ENCODE results near the gene HSFX1. TPM values are rescaled to one million over a fixed set of nuclear protein-coding genes. Genes with fewer than 3 reads are reported as not detected.
"Not testable (repeated sequence)": the region's sequence is repeated elsewhere in the genome, so short reads cannot be mapped to it uniquely, and the experiment has no call there.

The HSFX1 gene, protein sequence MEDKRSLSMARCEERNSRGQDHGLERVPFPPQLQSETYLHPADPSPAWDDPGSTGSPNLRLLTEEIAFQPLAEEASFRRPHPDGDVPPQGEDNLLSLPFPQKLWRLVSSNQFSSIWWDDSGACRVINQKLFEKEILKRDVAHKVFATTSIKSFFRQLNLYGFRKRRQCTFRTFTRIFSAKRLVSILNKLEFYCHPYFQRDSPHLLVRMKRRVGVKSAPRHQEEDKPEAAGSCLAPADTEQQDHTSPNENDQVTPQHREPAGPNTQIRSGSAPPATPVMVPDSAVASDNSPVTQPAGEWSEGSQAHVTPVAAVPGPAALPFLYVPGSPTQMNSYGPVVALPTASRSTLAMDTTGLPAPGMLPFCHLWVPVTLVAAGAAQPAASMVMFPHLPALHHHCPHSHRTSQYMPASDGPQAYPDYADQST
- total RNA-seq (2021): 0.50 and 0.55 TPM in 2 replicates
- long read RNA-seq: 0 reads

DNA sequence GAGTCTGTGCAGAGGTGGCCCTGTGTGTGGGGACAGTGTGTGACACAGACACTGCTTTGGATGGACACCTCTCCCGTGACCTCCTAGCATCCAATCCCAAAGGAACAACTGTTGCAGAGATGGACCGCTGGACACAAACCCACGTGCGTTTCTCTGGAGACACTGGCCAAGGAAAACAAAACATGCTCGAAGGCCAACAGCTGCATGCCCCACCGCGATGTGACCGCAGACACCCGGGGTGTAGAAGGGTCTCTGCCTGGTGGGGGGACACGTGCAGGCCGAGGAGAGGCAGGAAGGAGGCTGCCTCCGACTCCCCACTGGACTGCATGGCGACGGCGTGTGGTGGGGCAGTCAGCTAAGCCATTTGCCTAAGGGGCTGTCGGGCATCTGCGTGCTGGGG is at the start of gene HSFX1:
HSFX1 (plus strand) TSS at position 301 of the 400 bp plus-strand sequence. CDS start 614 bp downstream, outside the sequence.
- H3K27me3 ChIP-seq (ENCODE audit: insufficient read depth, low read length); H3K79me1 ChIP-seq (ENCODE audit: insufficient read depth, low read depth, low read length, poor library complexity, severe bottlenecking); H3K23me2 ChIP-seq (ENCODE audit: insufficient read length, low read depth, low read length, poor library complexity, severe bottlenecking); H4K8ac ChIP-seq (replicated peaks; ENCODE audit: insufficient read length, low read depth, low read length); H2BK20ac ChIP-seq (ENCODE audit: low read depth, low read length, poor library complexity, severe bottlenecking); H4K5ac ChIP-seq (ENCODE audit: insufficient read length, low read depth, low read length); H3K23ac ChIP-seq (ENCODE audit: insufficient read length, low read depth, low read length); H4K91ac ChIP-seq (ENCODE audit: insufficient read length, low read depth, low read length); H3K14ac ChIP-seq (ENCODE audit: insufficient read depth, low read length); H3K9me3 Mint-ChIP-seq; H3K56ac ChIP-seq (ENCODE audit: insufficient read length, low read depth, low read length); H3T11ph ChIP-seq (ENCODE audit: low read length); H3K36me3 Mint-ChIP-seq (ENCODE audit: insufficient read depth in 1 of 3, low read depth in 3 of 3); H3K79me2 ChIP-seq (ENCODE audit: insufficient read depth, low read length); H2BK12ac ChIP-seq (ENCODE audit: insufficient read length, low read depth, low read length); H3K18ac ChIP-seq (ENCODE audit: insufficient read length, low read depth, low read length); H2BK15ac ChIP-seq (ENCODE audit: low read depth, low read length); H2AFZ ChIP-seq (ENCODE audit: low read length); H3K4ac ChIP-seq (ENCODE audit: low read depth, low read length); H3K27ac ChIP-seq (ENCODE audit: insufficient read length, low read depth, low read length); H3K9me3 ChIP-seq (ENCODE audit: control insufficient read depth, low read depth, low read length); H3K9ac ChIP-seq (ENCODE audit: extremely low read depth, insufficient read length, low read length); H3K4me2 ChIP-seq (ENCODE audit: insufficient read depth, insufficient read length, low read length); H2BK5ac ChIP-seq (ENCODE audit: insufficient read length, low read length); H3K27me3 Mint-ChIP-seq (ENCODE audit: low read depth); H3K27ac Mint-ChIP-seq; H3K4me1 ChIP-seq (ENCODE audit: insufficient read depth, low read length); H3K4me1 Mint-ChIP-seq; DNase-seq; H4K20me1 ChIP-seq (ENCODE audit: control insufficient read depth, insufficient read depth, insufficient read length); H2AK5ac ChIP-seq (ENCODE audit: insufficient read length, low read length); H2BK120ac ChIP-seq (ENCODE audit: low read depth, low read length, poor library complexity, severe bottlenecking); H3K4me3 Mint-ChIP-seq: not testable (repeated sequence)
- WGBS (ENCODE audit: extremely low coverage, insufficient read length, low lambda C conversion rate): no CpG with 5 or more reads among the region's 17 CpGs

- not testable (repeated sequence) for H2BK5ac ChIP-seq (ENCODE audit: insufficient read length, low read length); H2BK20ac ChIP-seq (ENCODE audit: low read depth, low read length, poor library complexity, severe bottlenecking); H3K18ac ChIP-seq (ENCODE audit: insufficient read length, low read depth, low read length); H3K4me3 Mint-ChIP-seq; DNase-seq; H4K5ac ChIP-seq (ENCODE audit: insufficient read length, low read depth, low read length); H3K79me1 ChIP-seq (ENCODE audit: insufficient read depth, low read depth, low read length, poor library complexity, severe bottlenecking); H3K9me3 Mint-ChIP-seq; H4K91ac ChIP-seq (ENCODE audit: insufficient read length, low read depth, low read length); H3K14ac ChIP-seq (ENCODE audit: insufficient read depth, low read length); H3K27me3 ChIP-seq (ENCODE audit: insufficient read depth, low read length); H2BK15ac ChIP-seq (ENCODE audit: low read depth, low read length); H3K23ac ChIP-seq (ENCODE audit: insufficient read length, low read depth, low read length); H3K23me2 ChIP-seq (ENCODE audit: insufficient read length, low read depth, low read length, poor library complexity, severe bottlenecking); H3K9me3 ChIP-seq (ENCODE audit: control insufficient read depth, low read depth, low read length); H2AK5ac ChIP-seq (ENCODE audit: insufficient read length, low read length); H2BK120ac ChIP-seq (ENCODE audit: low read depth, low read length, poor library complexity, severe bottlenecking); H3K36me3 Mint-ChIP-seq (ENCODE audit: insufficient read depth in 1 of 3, low read depth in 3 of 3); H3K27ac ChIP-seq (ENCODE audit: insufficient read length, low read depth, low read length); H3K27ac Mint-ChIP-seq; H3K27me3 Mint-ChIP-seq (ENCODE audit: low read depth); H3K9ac ChIP-seq (ENCODE audit: extremely low read depth, insufficient read length, low read length); H3K79me2 ChIP-seq (ENCODE audit: insufficient read depth, low read length); H4K20me1 ChIP-seq (ENCODE audit: control insufficient read depth, insufficient read depth, insufficient read length); H3K4ac ChIP-seq (ENCODE audit: low read depth, low read length); H3K4me1 Mint-ChIP-seq; H2BK12ac ChIP-seq (ENCODE audit: insufficient read length, low read depth, low read length); H3K56ac ChIP-seq (ENCODE audit: insufficient read length, low read depth, low read length); H3K4me1 ChIP-seq (ENCODE audit: insufficient read depth, low read length); H2AFZ ChIP-seq (ENCODE audit: low read length); H3K4me2 ChIP-seq (ENCODE audit: insufficient read depth, insufficient read length, low read length); H3T11ph ChIP-seq (ENCODE audit: low read length); H4K8ac ChIP-seq (replicated peaks; ENCODE audit: insufficient read length, low read depth, low read length)
- WGBS (ENCODE audit: extremely low coverage, insufficient read length, low lambda C conversion rate): no CpG with 5 or more reads among the region's 7 CpGs
Measured at GRCh38 chrX:149727308-149727707, 46.6 kb upstream of the HSFX1 start.

Measured in H9 (cell line).